Measurements from ENCODE around the gene TBC1D2. TPM values are rescaled to one million over a fixed set of nuclear protein-coding genes. Genes with fewer than 3 reads are reported as not detected.
"Not testable (repeated sequence)": the region's sequence is repeated elsewhere in the genome, so short reads cannot be mapped to it uniquely, and the experiment has no call there.

Gene TBC1D2, protein sequence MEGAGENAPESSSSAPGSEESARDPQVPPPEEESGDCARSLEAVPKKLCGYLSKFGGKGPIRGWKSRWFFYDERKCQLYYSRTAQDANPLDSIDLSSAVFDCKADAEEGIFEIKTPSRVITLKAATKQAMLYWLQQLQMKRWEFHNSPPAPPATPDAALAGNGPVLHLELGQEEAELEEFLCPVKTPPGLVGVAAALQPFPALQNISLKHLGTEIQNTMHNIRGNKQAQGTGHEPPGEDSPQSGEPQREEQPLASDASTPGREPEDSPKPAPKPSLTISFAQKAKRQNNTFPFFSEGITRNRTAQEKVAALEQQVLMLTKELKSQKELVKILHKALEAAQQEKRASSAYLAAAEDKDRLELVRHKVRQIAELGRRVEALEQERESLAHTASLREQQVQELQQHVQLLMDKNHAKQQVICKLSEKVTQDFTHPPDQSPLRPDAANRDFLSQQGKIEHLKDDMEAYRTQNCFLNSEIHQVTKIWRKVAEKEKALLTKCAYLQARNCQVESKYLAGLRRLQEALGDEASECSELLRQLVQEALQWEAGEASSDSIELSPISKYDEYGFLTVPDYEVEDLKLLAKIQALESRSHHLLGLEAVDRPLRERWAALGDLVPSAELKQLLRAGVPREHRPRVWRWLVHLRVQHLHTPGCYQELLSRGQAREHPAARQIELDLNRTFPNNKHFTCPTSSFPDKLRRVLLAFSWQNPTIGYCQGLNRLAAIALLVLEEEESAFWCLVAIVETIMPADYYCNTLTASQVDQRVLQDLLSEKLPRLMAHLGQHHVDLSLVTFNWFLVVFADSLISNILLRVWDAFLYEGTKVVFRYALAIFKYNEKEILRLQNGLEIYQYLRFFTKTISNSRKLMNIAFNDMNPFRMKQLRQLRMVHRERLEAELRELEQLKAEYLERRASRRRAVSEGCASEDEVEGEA
- total RNA-seq: 5.0 and 5.7 TPM in 2 replicates

DNA sequence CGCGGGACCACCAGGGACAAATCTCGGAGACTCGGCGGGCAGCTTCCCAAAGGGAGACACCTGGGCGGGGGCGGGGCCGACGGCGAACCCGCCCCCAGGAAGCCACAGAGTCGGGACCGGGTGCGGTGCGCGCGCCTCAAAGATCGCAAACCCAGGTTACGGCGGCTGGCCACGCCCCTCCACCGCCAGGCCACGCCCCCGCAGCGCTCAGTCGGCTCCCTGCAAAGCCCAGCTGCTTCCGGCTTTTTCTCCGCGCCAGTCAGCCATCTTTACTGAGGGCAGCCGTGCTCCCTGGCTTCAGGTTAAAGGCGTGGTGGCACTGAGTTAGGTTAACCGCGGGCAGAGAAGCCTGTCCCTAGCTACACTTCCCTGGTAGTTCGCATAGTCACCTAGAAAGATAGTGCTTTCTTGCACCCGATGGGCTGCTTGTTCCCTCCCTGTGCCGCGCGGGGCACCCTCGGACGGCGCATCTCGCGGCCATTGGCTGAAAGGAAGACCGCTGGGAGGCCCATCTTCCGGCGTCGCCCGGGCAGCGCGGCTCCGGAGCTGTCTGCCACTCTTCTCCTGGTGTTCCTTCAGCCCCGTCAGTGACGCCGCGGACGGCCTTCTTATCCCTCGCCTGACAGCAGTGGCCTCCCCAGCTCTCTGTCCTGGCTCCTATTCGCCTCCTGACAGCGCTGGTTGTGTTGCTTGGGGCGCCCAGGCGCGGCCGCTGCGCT is at the start of gene TBC1D2:
Gene TBC1D2 (minus strand): TSS at position 72 of the 719 bp plus-strand sequence. CDS start 108 bp downstream, outside the sequence.
- DNase-seq (ENCODE audit: low read depth, low spot score): peak; percentile 77

DNA sequence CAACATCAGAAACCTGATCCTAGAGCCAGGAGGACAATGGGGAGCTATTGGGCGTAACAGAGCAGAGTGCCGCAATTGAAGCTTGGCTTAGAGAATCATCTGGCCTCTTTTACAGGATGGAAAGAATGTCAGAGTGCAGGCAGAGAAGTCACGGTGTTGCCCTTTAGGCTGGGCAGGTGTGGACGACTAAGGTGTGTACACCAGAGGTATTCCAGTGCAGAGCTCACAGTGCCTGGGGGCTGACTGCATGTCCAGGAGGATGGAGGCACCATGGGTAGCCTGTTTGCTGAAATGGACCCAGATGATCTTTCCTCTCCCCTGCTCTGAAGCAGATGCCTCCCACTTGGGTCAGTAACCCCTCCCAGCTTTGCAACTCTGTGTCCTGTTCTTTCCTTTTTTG is 48.9 kb upstream of the TBC1D2 start:
- no peak for DNase-seq (ENCODE audit: low read depth, low spot score)

DNA sequence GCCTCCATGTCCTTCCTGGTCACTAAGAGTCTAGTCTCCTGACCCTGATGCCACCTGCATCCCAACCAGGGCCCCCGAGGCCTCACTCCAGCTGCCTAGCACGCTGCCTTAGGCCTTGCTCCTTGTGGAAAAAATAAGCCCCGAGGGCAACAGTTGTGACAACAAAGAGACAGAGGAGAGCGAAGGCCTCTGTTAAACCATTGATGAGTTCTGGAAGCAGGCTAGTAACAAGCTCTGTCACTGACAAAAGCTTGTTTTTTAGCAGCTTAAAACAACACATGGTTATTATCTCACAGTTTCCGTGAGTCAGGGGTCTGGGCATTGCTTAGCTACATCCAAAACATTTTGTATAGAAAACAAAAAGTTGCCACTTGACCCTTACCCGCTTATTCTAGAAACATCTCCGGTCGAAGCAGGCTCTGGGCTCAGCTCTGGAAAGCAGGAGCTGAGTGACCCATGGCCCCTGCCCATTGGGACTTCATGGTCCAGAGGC is 48.2 kb upstream of the TBC1D2 start:
- DNase-seq (ENCODE audit: low read depth, low spot score): no peak

DNA sequence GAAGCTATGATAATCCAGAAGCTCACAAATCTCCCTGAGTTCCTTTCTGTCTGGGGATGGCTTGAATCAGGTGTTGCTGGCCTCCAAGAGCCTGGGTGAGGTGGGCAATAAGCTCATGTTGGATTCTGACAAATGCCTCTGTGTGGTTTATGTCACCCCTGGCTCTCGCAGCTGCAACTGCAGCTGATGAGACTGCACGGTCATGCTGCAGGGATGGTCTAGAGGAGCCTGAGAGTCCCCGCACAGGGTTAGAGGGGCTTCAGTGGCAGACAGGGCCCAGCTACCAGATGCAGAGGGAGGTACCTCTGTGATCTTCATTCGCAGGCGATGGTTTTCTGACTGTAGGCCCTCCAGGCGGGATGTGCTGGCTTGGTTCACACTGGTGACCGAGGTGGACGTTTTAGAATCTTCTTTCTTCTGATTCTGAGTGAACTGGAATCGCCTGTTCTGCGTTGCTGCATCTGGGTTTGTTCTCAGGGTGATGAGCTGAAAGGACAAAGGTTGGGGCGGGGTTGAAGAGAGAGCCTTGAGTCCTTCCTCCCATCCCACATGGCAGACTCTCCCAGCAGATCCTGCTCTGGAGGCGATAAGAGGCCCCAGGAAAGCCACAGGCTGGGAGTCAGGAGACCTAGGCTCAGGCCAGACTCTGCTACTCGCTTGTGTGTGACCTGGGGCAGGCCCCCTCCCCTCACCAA is 47.6 kb upstream of the TBC1D2 start:
- no peak for DNase-seq (ENCODE audit: low read depth, low spot score)

DNA sequence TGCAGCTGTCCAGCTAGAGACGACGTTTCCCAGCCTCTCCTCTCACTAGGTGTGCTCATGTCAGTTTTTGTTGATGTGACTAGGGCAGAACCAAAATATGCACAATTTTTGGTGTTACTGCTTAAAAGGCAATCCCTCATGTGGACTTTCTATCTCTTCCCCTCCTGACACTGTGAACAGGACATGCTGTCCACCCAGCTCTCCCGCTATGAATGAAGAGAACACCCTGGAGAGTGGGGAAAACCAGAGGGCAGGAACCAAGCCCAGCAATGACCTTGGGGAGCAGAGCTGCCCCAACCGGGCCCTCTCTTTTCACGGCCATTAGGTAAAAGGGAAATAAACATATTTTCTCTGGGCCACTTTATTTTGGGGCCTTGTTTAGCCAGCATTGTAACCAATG is 46.7 kb upstream of the TBC1D2 start:
- no peak for DNase-seq (ENCODE audit: low read depth, low spot score)

DNA sequence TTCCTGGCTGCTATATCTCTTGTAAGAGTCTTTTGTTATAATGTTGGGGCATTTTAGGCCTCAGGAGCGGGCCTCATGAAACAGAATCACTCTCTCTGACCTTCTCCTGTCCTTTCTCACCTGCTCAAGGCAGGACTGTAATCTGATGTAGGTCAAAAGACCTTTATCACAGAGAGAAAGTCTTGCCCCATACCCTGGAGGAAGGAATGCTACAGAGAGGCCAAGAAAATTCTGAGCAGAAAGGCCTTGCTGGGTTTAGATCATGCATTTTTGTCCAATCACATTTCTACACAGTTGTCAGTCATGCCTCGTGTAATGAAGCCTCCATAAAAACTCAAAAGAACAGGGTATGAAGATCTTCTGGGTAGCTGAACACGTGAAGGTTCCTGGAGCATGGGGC is 45.2 kb upstream of the TBC1D2 start:
- no peak for DNase-seq (ENCODE audit: low read depth, low spot score)

DNA sequence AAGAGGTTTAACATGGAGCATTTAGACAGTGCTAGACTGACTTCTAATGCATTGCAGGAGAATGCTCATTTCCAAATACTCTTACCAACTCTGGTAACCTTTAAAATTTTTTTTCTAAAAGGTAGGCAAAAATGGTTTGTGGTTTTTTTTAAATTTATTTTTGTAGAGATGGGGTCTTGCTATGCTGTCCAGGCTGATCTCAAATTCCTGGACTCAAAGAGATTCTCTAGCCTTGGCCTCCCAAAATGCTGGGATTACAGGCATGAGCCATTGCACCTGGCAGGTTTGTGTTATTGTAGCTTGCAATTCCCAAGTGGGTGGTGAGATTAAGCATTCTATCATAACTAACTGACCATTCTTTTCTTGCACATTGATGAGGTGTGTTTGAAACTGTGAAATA is 43.0 kb upstream of the TBC1D2 start:
- DNase-seq (ENCODE audit: low read depth, low spot score): no peak

DNA sequence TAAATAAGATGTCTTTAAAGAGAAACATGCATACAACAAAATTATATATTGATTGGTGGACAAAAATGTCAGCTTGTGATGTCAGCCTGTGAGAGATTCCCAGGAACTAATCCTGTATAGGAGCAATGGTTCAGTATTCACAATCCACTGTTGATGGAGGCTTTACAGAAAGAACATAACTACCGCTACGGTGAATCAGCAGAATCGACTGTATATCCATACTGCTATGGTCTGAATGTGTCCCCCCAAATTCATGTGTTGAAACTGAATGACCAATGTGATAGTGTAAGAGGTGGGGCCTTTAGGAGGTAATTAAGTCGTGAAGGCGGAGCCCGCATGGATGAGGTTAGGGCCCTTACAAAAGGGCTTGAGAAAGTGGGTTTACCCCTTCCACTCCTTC is 40.4 kb upstream of the TBC1D2 start:
- DNase-seq (ENCODE audit: low read depth, low spot score): no peak

DNA sequence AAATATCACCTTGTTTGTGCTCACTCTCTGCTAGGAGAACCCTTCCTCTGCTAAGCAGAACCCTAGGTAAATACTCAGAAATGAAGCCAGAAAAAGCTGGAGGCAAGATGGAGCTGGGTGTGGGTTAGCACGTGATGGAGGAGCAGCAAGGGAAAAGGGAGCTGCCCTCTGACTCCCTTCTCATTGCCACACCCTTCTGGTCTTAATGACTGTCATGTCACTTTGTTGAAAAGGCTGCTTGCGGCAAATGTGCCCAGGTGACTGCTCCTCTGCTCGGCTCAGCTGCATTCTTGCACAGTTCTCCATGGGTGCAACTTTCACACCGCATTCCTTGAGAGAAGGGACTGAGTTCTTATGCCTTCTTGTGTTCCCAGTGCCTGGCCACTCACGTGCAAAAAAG is 36.4 kb upstream of the TBC1D2 start:
- no peak for DNase-seq (ENCODE audit: low read depth, low spot score)

DNA sequence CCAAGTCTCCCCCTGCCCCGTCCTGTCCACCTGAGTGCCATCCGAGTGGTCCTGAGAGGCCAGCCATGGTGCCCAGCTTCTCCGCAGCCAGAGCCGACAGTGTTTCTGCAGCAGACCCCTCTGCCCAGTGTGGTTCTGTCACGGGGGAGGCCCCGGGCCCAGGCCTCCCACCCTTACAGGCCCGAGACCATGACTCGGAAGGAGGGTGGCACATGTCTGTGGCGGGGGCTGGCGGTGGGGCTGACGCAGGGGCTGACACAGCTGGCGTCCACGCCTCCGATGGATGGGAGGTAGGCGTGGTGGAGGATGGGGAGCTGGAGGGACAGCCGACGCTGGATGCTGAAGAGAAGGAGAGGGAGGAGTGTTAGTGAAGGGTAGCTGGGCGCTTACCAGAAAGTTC is 35.0 kb upstream of the TBC1D2 start:
- DNase-seq (ENCODE audit: low read depth, low spot score): no peak

DNA sequence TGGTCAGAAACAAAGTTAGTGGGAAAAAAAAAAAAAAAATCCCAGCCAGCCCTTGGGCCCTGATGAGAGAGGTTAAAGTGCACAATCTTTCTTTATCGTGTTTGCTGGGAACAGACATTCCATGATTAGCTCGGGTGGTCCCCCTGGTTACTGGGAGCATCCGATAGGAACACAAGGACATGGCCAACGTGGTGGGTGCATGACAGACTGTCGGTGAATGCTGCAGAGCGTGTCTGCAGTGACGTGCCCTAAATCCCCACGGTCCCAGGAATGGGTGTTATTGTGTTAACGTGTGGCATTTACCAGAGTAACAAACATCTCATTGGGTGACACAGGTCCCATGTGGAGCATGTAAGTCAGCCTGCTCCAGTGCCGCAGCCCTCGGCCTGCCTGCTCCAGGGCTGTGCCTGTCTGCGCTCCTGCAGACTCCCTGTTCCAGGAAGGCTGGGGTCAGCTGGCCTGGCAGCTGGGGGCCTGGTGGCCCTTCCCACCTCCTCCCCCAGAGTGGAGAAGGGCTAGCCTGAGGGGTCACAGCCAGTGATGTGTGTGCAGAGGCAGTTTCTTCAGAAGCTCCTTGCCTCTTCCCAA is 34.3 kb upstream of the TBC1D2 start:
- no peak for DNase-seq (ENCODE audit: low read depth, low spot score)

DNA sequence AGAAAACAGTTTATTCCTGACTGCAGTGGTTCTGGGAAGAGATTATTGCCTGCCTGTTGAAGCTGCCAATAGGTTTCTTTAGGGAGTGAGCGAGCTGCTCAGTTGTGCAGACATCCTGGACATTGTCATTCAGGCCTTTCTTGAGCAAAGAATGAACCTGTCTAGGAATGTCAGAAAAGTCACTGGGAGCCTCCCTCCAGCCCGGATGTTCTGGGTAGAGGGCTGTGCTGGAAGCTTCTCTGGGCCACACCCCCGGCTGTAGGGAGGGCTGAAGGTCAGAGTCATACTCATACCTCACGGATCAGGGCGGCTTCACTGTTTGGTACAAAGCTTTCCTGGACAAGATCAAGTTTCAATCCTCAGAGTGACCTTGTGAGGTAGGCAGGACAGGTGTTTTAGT is 33.4 kb upstream of the TBC1D2 start:
- no peak for DNase-seq (ENCODE audit: low read depth, low spot score)

DNA sequence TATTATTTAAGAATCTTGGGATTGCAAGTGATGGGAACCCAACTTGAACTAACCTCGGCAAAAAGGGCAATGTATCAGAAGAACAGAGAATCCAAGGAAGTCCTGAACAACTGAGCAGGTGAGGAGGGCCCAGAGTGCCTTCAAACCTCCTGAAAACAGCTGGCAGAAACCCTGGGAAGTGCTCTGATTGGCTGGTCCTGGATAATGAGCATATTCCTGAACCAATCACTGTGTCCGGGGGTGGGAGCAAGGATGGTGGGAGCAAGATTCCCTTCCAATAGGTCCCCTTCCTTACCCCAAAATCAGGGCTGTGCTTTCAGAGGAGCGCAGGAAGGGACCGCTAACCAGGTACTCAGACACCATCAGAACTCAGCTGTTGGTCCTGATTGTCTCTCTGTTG is 31.9 kb upstream of the TBC1D2 start:
- no peak for DNase-seq (ENCODE audit: low read depth, low spot score)

DNA sequence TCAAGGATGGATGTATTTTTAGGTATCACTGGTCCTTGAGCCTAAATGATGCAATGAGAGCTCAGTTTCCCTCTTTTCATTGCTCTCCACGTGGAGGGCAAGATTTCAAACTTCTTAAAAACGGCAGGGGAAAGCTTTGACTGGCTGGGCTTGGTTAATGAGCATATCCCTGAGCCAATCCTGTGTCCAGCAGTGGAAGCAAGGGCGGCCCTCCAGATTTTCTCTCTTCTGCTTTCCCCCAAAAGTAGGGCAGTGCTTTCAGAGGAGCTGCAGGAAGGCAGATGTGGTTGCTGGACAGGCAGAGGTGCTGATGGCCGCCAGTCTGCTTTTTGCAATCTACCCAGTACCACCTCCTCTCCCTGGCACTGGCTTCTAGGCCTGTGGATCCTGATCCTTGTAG is 30.0 kb upstream of the TBC1D2 start:
- DNase-seq (ENCODE audit: low read depth, low spot score): no peak

DNA sequence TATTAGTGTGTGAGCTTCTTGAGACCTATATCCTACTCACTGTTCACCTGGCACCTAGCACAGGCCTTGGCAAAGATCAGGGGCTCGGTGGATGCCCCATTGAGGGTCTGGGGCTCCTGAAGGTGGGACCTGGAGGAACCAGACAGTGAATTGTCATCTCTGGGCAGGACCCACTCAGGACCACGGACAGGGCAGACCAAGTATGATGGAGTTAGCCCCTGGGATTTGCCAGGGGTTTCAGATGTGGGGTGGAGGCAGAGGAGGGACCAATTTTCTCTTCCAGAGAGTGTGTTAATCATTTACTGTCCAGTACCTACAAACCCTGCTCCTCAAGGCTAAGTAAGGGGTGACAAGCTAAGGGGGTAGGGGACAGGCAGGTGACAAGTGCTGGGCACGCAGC is 29.3 kb upstream of the TBC1D2 start:
- no peak for DNase-seq (ENCODE audit: low read depth, low spot score)

DNA sequence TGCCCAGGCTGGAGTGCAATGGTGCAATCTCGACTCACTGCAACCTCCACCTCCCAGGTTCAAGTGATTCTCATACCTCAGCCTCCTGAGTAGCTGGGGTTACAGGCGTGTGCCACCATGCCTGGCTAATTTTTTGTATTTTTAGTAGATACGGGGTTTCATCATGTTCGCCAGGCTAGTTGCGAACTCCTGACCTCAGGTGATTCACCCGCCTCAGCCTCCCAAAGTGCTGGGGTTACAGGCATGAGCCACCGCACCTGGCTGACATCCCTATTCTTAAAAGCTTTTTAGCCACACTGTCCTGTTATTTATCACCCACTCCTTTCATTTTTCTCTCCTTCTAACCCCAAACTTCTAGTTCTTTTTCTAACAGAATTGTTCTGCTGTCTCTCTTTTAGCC is 27.7 kb upstream of the TBC1D2 start:
- DNase-seq (ENCODE audit: low read depth, low spot score): not testable (repeated sequence)

DNA sequence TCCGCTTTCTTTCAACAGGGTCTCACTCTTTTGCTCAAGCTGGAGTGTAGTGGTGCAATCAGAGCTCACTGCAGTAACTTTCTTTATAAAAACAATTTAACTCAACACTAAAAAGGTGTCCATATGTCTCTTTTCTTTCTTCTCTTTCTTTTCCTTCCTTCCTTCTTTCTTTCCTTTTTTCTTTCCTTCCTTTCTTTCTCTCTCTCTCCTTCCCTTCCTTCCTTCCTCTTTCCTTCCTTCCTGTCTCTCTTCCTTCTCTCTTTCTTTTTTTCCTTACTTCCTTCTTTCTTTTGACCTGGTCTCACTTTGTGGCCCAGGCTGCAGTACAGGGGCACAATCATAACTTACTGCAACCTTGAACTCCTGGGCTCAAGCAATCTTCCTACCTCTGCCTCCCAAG is 25.8 kb upstream of the TBC1D2 start:
- no peak for DNase-seq (ENCODE audit: low read depth, low spot score)

DNA sequence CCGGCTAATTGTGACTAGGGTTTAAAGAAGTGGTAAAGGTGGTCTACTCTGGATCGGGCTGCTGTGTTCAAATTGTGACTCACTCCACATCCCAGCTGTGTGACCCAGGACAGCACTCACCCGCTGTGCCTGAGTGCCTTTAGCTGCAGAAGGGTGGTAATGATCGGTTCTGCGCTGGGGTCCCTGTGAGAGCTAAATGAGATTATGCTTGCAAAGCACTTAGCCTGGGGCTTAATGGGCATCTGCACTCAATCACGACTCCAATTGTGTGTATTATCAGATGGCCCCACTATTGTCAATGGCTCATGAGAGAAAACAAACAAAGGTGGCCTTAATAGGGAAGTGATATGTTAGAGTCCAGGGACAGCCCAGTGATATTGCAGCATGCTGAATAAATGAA is 25.1 kb upstream of the TBC1D2 start:
- DNase-seq (ENCODE audit: low read depth, low spot score): no peak

DNA sequence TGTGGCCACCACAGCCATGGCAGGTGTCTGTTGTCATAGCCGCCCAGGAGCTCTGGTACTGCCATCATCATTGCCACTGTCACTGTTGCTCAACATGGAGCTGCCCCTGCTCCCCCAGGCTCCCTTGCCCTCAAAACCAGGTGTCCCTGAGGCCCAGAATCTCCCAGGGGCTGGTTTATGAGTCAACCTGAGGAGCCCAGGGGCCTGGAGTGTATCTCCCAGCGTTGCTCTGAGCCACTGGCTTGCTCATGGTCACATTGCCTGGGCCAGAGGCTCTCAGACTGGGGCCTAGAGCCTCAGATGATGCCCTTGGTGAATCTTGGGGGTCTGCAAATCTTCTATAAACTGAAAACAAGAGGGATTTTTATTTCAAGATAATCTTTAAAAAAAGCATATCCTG is 24.7 kb upstream of the TBC1D2 start:
- no peak for DNase-seq (ENCODE audit: low read depth, low spot score)

DNA sequence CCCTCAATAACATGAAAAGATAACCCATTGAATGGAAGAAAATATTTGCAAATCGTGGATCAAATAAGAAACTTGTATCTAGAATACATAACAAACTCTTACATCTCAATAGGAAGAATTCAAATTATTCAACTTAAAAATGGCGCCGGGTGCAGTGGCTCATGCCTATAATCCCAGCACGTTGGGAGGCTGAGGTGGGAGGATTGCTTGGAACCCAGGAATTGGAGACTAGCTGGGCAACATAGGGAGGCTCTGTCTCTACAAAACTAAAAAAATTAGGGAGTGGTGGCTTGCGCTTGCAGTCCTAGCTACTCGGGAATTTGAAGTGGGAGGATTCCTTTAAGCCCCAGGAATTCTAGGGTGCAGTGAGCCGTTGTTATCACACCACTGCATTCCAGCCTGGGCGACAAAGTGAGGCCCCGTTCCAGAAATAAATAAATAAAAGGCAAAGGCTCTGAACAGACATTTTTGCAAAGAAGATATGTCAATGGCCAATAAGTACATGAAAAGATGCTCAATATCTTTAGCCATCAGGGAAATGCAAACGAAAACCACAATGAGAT is 21.5 kb upstream of the TBC1D2 start:
- no peak for DNase-seq (ENCODE audit: low read depth, low spot score)
